Spleen (tissue), 11 donors: Measurements from ENCODE around the gene RNF123. TPM values are rescaled to one million over a fixed set of nuclear protein-coding genes. Genes with fewer than 3 reads are reported as not detected.
A peak's percentile ranks its signal among the peaks of the same experiment; 100 is the strongest.

Experiments used
- DNase-seq: peaks from one replicate; pipeline ENCODE4 v3.0.0-alpha.2; 2020
- H3K27ac ChIP-seq, 8 donors: fragments of 200-600 bp; sonication (generic) in 7 of 8; 1 replicate in 4 of 8; 2 replicates in 4 of 8; pipeline versions ENCODE4 v1.5.0 to v1.8.0; 2016 to 2021; ENCODE audit warnings: inconsistent platforms in 4 of 8, mild to moderate bottlenecking in 4 of 8, moderate library complexity in 1 of 8
- H3K27me3 ChIP-seq, 7 donors: fragments of 200-600 bp; sonication (generic) in 6 of 7; replicated peaks in 1 of 7; 1 replicate in 4 of 7; 2 replicates in 3 of 7; pipeline versions ENCODE4 v1.5.0 to v1.8.0; 2016 to 2021; ENCODE audit warnings: inconsistent platforms in 3 of 7, mild to moderate bottlenecking in 1 of 7
- H3K36me3 ChIP-seq, 6 donors: fragments of 200-600 bp; sonication (generic) in 5 of 6; 1 replicate in 4 of 6; 2 replicates in 2 of 6; pipeline versions ENCODE4 v1.5.0 to v1.8.0; 2016 to 2021; ENCODE audit warnings: inconsistent platforms in 2 of 6
- H3K4me1 ChIP-seq, 6 donors: fragments of 200-600 bp; sonication (generic) in 5 of 6; 1 replicate in 3 of 6; 2 replicates in 3 of 6; pipeline versions ENCODE4 v1.5.0 to v1.8.0; 2016 to 2021; ENCODE audit warnings: inconsistent platforms in 3 of 6
- H3K4me3 ChIP-seq, 8 donors: fragments of 200-600 bp; sonication (generic) in 7 of 8; 1 replicate in 4 of 8; 2 replicates in 4 of 8; pipeline versions ENCODE4 v1.5.0 to v1.8.0; 2016 to 2021; ENCODE audit warnings: inconsistent platforms in 4 of 8, mild to moderate bottlenecking in 4 of 8, moderate library complexity in 2 of 8
- H3K9me3 ChIP-seq, 8 donors: fragments of 200-600 bp; sonication (generic) in 7 of 8; 1 replicate in 4 of 8; 2 replicates in 4 of 8; pipeline versions ENCODE4 v1.5.0 to v1.8.0; 2016 to 2021; ENCODE audit warnings: inconsistent platforms in 4 of 8
- POLR2A ChIP-seq, 3 donors: fragments of 450-650 bp; IDR thresholded peaks; one replicate each; pipeline ENCODE4 v1.5.1; 2017; ENCODE audit warnings: antibody characterized with exemption in 3 of 3, mild to moderate bottlenecking in 1 of 3
- POLR2AphosphoS5 ChIP-seq, 3 donors: sonication (generic); formaldehyde crosslinking; IDR thresholded peaks; one replicate each; pipeline ENCODE4 v1.5.1; 2017; ENCODE audit warnings: antibody characterized with exemption in 3 of 3
- WGBS, 5 donors: extraction: QIAGEN DNeasy Blood & Tissue Kit in 3 of 5; methylation state at CpG; one replicate each; pipeline versions ENCODE4 v1.1.5 to v1.1.7; 2013 to 2018; 5-methylcytosine and 5-hydroxymethylcytosine counted together
- intact Hi-C: fragments of 100-400 bp; cut with DNase I; formaldehyde crosslinking; loops from one replicate; pipeline ENCODE4 v1.15.0; 2023; ENCODE audit warnings: low total_unique reads
- polyA plus RNA-seq, 3 donors: library from polyadenylated mRNA; stranded (reverse); fragments of 200-250 nt; gene quantifications; one replicate each; pipeline ENCODE4 v1.2.1, GENCODE V29; 2013
- total RNA-seq, 7 donors: library from RNA; depleted of rRNA in 3 of 7; stranded (reverse); fragments of >200 nt in 3 of 7; fragmentation: NEBNext Ultra II Directional in 4 of 7; extraction: Animal tissue kit (Norgen Biotek cat#: 25700) in 4 of 7; gene quantifications; one replicate each; pipeline versions ENCODE4 v1.1.0 to v1.2.1, GENCODE V29; 2016 to 2021
- TF ChIP-seq, protein P1 (sequence below), 11 experiments: fragments of 200-600 bp in 7 of 11; fragments of 450-650 bp in 4 of 11; sonication (generic) in 4 of 11; IDR thresholded peaks in 8 of 11; conservative IDR thresholded peaks in 3 of 11; 1 replicate in 7 of 11; 2 replicates in 4 of 11; pipeline versions ENCODE4 v1.4.0 to v1.8.0; 2016 to 2021; ENCODE audit warnings: antibody characterized with exemption in 11 of 11, inconsistent platforms in 4 of 11, mild to moderate bottlenecking in 1 of 11
- donor health status: healthy with polysubstance abuse.
- donor health status: DM: no; HTN: no; CAD: no; lungs with moderate emphysema.
- donor health status: DM: no; HTN: no; CAD: no.
- donor health status: Bipolar disorder and iron deficiency.
- donor health status: healthy.
- donor health status: DM: no; HTN: no; CAD: no.
- donor health status: DM: yes; HTN: yes; CAD: no.

The RNF123 gene
- total and polyA plus RNA-seq, 10 donors: 11.6 to 57.5 (median 37.9) TPM

DNA sequence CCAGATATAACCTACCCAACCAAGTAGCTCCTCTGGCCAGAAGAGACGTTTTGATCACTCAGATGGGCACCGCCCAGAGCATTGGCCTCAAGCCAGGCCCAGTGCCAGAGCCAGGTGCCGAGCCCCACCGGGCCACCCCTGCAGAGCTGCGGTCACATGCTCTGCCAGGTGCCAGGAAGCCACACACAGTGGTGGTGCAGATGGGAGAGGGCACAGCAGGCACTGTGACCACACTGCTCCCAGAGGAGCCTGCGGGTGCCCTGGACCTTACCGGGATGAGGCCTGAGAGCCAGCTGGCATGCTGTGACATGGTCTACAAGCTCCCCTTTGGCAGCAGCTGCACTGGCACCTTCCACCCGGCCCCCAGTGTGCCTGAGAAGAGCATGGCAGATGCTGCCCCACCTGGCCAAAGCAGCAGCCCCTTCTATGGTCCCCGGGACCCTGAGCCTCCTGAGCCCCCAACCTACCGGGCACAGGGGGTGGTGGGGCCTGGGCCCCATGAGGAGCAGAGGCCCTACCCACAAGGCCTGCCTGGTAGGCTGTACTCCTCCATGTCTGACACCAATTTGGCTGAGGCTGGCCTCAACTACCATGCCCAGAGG, 34.3 kb upstream of the RNF123 start:
- Histone ChIP-seq H3K36me3 (no peaks in the 10 kb centered on the region), H3K27ac (no peak overlapping the region), H3K27me3 (peaks cover 0 to 16% (median 0%) of the 10 kb centered on the region in 7 donors), H3K4me1 (no peaks in the 10 kb centered on the region), H3K9me3 (no peaks in the 10 kb centered on the region), H3K4me3 (no peak overlapping the region)
- no peak for DNase-seq
- TF ChIP-seq, protein P1, sequence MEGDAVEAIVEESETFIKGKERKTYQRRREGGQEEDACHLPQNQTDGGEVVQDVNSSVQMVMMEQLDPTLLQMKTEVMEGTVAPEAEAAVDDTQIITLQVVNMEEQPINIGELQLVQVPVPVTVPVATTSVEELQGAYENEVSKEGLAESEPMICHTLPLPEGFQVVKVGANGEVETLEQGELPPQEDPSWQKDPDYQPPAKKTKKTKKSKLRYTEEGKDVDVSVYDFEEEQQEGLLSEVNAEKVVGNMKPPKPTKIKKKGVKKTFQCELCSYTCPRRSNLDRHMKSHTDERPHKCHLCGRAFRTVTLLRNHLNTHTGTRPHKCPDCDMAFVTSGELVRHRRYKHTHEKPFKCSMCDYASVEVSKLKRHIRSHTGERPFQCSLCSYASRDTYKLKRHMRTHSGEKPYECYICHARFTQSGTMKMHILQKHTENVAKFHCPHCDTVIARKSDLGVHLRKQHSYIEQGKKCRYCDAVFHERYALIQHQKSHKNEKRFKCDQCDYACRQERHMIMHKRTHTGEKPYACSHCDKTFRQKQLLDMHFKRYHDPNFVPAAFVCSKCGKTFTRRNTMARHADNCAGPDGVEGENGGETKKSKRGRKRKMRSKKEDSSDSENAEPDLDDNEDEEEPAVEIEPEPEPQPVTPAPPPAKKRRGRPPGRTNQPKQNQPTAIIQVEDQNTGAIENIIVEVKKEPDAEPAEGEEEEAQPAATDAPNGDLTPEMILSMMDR (IDR thresholded peaks at IDR 0.05 in 8 of 11, conservative IDR thresholded peaks at IDR 0.05 in 3 of 11): no peak
- TF ChIP-seq POLR2A (IDR thresholded peaks at IDR 0.05) (no peak), POLR2AphosphoS5 (IDR thresholded peaks at IDR 0.05) (peak; percentile 54 to 76 (median 63))
- 44 to 69% (median 55%) methylated on average over 7 to 10 of the region's 10 CpGs; no CpG with 5 or more reads in 1 of the 5 donors for WGBS, 5 donors
- intact Hi-C loops: no loop called here

DNA sequence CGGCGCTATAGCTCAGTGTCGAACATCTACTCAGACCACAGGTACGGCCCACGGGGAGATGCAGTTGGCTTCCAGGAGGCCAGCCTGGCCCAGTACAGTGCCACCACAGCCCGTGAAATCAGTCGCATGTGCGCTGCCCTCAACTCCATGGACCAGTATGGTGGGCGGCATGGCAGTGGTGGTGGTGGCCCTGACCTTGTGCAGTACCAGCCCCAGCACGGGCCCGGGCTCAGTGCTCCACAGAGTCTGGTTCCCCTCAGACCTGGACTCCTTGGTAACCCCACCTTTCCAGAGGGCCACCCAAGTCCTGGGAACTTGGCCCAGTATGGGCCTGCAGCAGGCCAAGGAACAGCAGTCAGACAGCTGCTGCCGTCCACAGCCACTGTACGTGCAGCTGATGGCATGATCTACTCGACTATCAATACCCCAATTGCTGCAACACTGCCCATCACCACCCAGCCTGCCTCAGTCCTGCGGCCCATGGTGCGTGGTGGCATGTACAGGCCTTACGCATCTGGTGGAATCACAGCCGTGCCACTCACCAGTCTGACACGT, 33.5 kb upstream of the RNF123 start:
- Histone ChIP-seq H3K4me3 (no peak overlapping the region), H3K36me3 (no peaks in the 10 kb centered on the region), H3K27ac (no peak overlapping the region), H3K4me1 (no peaks in the 10 kb centered on the region), H3K27me3 (peaks cover 0 to 16% (median 0%) of the 10 kb centered on the region in 7 donors), H3K9me3 (no peaks in the 10 kb centered on the region)
- intact Hi-C loops: no loop called here
- no peak for DNase-seq
- TF ChIP-seq POLR2AphosphoS5 (IDR thresholded peaks at IDR 0.05) (no peak), POLR2A (IDR thresholded peaks at IDR 0.05) (no peak)
- TF ChIP-seq, protein P1 (IDR thresholded peaks at IDR 0.05 in 8 of 11, conservative IDR thresholded peaks at IDR 0.05 in 3 of 11): no peak
- WGBS, 5 donors: 93 to 98% (median 96%) methylated on average over 11 to 19 of the region's 19 CpGs

DNA sequence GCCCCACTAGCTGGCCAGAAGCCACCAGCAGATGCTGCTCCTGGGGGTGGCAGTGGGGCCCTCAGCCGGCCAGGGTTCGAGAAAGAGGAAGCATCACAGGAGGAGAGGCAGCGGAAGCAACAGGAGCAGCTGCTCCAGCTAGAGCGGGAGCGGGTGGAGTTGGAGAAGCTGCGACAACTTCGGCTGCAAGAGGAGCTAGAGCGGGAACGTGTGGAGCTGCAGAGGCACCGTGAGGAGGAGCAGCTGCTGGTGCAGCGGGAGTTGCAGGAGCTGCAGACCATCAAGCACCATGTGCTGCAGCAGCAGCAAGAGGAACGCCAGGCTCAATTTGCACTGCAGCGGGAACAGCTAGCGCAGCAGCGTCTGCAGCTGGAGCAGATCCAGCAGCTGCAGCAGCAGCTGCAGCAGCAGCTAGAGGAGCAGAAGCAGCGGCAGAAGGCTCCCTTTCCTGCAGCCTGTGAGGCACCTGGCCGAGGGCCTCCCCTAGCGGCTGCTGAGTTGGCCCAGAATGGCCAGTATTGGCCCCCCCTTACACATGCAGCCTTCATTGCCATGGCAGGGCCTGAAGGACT, 32.7 kb upstream of the RNF123 start:
- peaks cover 0 to 16% (median 0%) of the 10 kb centered on the region in 7 donors for H3K27me3 ChIP-seq
- no peak for DNase-seq
- intact Hi-C loops: no loop called here
- H3K4me3 ChIP-seq: no peak overlapping the region
- no peaks in the 10 kb centered on the region for H3K36me3 ChIP-seq
- no peak overlapping the region for H3K27ac ChIP-seq
- no peaks in the 10 kb centered on the region for H3K4me1 ChIP-seq
- TF ChIP-seq, protein P1 (IDR thresholded peaks at IDR 0.05 in 8 of 11, conservative IDR thresholded peaks at IDR 0.05 in 3 of 11): no peak
- TF ChIP-seq POLR2AphosphoS5 (IDR thresholded peaks at IDR 0.05): no peak
- TF ChIP-seq POLR2A (IDR thresholded peaks at IDR 0.05): no peak
- no peaks in the 10 kb centered on the region for H3K9me3 ChIP-seq
- WGBS, 5 donors: 38 to 51% (median 45%) methylated on average over 11 to 18 of the region's 18 CpGs

DNA sequence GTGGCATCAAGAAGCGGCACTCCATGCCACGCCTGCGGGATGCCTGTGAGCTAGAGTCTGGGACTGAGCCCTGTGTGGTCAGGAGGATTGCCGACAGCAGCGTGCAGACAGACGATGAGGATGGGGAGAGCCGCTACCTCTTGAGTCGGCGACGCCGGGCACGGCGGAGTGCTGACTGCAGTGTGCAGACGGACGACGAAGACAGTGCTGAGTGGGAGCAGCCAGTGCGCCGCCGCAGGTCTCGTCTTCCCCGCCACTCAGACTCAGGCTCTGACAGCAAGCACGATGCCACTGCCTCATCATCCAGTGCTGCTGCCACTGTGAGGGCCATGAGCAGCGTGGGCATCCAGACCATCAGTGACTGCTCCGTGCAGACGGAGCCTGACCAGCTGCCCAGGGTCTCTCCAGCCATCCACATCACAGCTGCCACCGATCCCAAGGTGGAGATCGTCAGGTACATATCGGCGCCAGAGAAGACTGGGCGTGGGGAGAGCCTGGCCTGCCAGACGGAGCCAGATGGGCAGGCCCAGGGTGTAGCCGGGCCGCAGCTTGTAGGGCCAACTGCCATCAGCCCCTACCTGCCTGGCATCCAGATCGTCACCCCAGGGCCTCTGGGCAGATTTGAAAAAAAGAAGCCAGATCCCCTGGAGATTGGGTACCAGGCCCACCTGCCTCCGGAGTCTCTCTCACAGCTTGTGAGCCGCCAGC, 32.0 kb upstream of the RNF123 start:
- intact Hi-C loops: no loop called here
- Histone ChIP-seq H3K4me3 (no peak overlapping the region), H3K36me3 (no peaks in the 10 kb centered on the region), H3K9me3 (no peaks in the 10 kb centered on the region), H3K4me1 (no peaks in the 10 kb centered on the region), H3K27me3 (peaks cover 0 to 16% (median 0%) of the 10 kb centered on the region in 7 donors), H3K27ac (no peak overlapping the region)
- TF ChIP-seq, protein P1 (IDR thresholded peaks at IDR 0.05 in 8 of 11, conservative IDR thresholded peaks at IDR 0.05 in 3 of 11): no peak
- TF ChIP-seq POLR2AphosphoS5 (IDR thresholded peaks at IDR 0.05) (no peak), POLR2A (IDR thresholded peaks at IDR 0.05) (no peak)
- 91 to 96% (median 93%) methylated on average over 31 to 36 of the region's 36 CpGs for WGBS, 5 donors
- DNase-seq: no peak
